HepG2 (cell line): Measurements from ENCODE around the gene CTDNEP1.

Experiments
- CTCF ChIP-seq: sonication (generic); formaldehyde crosslinking; IDR thresholded peaks from 2 replicates; pipeline ENCODE4 v1.5.0; 2020; ENCODE audit warnings: mild to moderate bottlenecking, missing genetic modification reagents, moderate library complexity
- MED1 ChIP-seq: sonication (generic); formaldehyde crosslinking; IDR thresholded peaks from 2 replicates; pipeline ENCODE4 v1.4.0; 2020; ENCODE audit warnings: missing genetic modification reagents
- MYC ChIP-seq: sonication (generic); formaldehyde crosslinking; IDR thresholded peaks from 2 replicates; pipeline ENCODE4 v1.9.0; 2021; ENCODE audit warnings: missing genetic modification reagents, borderline replicate concordance
- NCOA5 ChIP-seq: sonication (generic); formaldehyde crosslinking; IDR thresholded peaks from 2 replicates; pipeline ENCODE4 v1.4.0; 2020; ENCODE audit warnings: missing genetic modification reagents
- USF2 ChIP-seq, 2 experiments: sonication (generic) in 1 of 2; formaldehyde crosslinking in 1 of 2; IDR thresholded peaks; 2 replicates each; pipeline versions ENCODE4 v1.5.1 to v1.6.1; 2011 to 2020; ENCODE audit warnings: borderline replicate concordance in 1 of 2, low read depth in 1 of 2, low read length in 1 of 2, mild to moderate bottlenecking in 1 of 2, missing genetic modification reagents in 1 of 2, moderate library complexity in 1 of 2
- ZNF160 ChIP-seq: sonication (generic); formaldehyde crosslinking; IDR thresholded peaks from 2 replicates; pipeline ENCODE4 v1.8.0; 2022; ENCODE audit warnings: mild to moderate bottlenecking, inconsistent platforms, missing genetic modification reagents
- ZNF7 ChIP-seq: IDR thresholded peaks from 2 replicates; pipeline ENCODE4 v1.6.1; 2016; ENCODE audit warnings: missing biosample characterization, missing genetic modification reagents
- TF ChIP-seq, protein P1 (sequence below): sonication (generic); formaldehyde crosslinking; IDR thresholded peaks from 2 replicates; pipeline ENCODE4 v1.4.0; 2020; ENCODE audit warnings: missing genetic modification reagents

GRCh38 chr17:7254511-7254910 lies 3.0 kb upstream of the CTDNEP1 start:
- TF ChIP-seq CTCF (CRISPR knock-in tag) (no peak), MED1 (CRISPR knock-in tag) (no peak), USF2 (IDR thresholded peaks at IDR 0.05; ENCODE audit: low read depth, low read length) (no peak), USF2 (CRISPR knock-in tag; IDR thresholded peaks at IDR 0.05; ENCODE audit: borderline replicate concordance) (no peak), ZNF160 (no peak), ZNF7 (no peak), NCOA5 (CRISPR knock-in tag) (no peak), MYC (CRISPR knock-in tag) (no peak)
- TF ChIP-seq, protein P1, sequence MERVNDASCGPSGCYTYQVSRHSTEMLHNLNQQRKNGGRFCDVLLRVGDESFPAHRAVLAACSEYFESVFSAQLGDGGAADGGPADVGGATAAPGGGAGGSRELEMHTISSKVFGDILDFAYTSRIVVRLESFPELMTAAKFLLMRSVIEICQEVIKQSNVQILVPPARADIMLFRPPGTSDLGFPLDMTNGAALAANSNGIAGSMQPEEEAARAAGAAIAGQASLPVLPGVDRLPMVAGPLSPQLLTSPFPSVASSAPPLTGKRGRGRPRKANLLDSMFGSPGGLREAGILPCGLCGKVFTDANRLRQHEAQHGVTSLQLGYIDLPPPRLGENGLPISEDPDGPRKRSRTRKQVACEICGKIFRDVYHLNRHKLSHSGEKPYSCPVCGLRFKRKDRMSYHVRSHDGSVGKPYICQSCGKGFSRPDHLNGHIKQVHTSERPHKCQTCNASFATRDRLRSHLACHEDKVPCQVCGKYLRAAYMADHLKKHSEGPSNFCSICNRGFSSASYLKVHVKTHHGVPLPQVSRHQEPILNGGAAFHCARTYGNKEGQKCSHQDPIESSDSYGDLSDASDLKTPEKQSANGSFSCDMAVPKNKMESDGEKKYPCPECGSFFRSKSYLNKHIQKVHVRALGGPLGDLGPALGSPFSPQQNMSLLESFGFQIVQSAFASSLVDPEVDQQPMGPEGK (CRISPR knock-in tag), result no peak
